ENCODE results near the gene CDK18.

DNA sequence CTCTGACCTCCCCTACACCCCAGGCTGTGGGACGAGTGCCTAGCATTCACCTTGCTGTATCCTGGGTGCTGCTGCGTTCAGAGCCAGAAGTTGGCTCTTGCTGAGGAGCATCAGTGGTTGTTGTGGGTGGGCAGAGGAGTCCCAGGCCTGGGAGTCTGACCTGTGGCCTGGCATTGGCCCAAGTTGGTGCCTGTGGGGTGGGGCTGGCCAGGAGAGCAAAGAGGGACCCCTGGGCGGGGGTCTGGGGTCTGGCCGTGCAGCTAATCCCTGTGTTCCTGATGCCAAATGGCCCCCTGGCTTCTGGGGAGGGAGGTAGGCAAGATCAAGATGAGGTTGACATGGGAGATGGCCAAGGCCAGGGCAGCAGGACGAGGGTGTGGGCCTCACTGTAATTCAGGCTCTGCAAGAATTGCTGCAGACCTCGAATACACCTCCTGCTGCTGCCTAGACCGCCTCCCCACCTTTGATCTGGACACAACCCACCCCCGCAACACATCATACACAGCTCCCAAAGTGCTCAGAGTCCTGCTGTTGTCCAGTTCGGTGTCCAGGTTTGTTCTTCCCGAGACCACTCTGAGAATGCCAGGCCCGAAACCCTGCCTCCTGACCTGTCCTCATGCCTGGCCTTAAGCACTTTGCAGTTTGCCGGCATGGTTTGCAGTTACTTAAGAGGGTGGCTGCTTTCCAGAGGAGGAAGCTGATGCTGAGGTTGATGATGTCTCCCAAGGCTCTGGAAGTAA, 28.7 kb downstream of the CDK18 start:
- TF ChIP-seq FOXA1 (IDR thresholded peaks at IDR 0.05) (no peak), LEF1 (IDR thresholded peaks at IDR 0.05; ENCODE audit: borderline replicate concordance) (no peak), ARNT (IDR thresholded peaks at IDR 0.05) (no peak), FOXM1 (IDR thresholded peaks at IDR 0.05; ENCODE audit: borderline replicate concordance) (no peak), BHLHE40 (IDR thresholded peaks at IDR 0.05; ENCODE audit: borderline replicate concordance) (no peak), ELF4 (IDR thresholded peaks at IDR 0.05) (no peak), FOXK2 (IDR thresholded peaks at IDR 0.05) (no peak), TARDBP (IDR thresholded peaks at IDR 0.05) (no peak), L3MBTL2 (conservative IDR thresholded peaks at IDR 0.05) (no peak), ZNF384 (IDR thresholded peaks at IDR 0.05) (no peak)
